Fibroblast of upper back skin (primary cell): ENCODE measurements around the gene SPAST.
"Not testable (repeated sequence)": the region's sequence is repeated elsewhere in the genome, so short reads cannot be mapped to it uniquely, and the experiment has no call there.

Source experiments
- DNase-seq: peaks from one replicate; pipeline ENCODE4 v3.0.0-alpha.2; 2013

SPAST gene

GRCh38 chr2:32063310-32064020, at the start of gene SPAST:
TSS of gene SPAST (plus strand) at chr2:32063556. CDS start at chr2:32063832, 276 bp downstream.
- peak; percentile 96 for DNase-seq

GRCh38 chr2:32018789-32019482, 44.4 kb upstream of the SPAST start:
- not testable (repeated sequence) for DNase-seq

- not testable (repeated sequence) for DNase-seq
These were observed 29.0 kb upstream of the SPAST start for GRCh38 chr2:32034198-32034887.

GRCh38 chr2:32039447-32040219, 23.7 kb upstream of the SPAST start, which contains the start of gene DPY30:
TSS of gene DPY30 (minus strand) at chr2:32039805. CDS start at chr2:32039456, 349 bp downstream.
- DNase-seq: peak; percentile 92

- no peak for DNase-seq
These were observed 19.8 kb upstream of the SPAST start for GRCh38 chr2:32043561-32043960.

- DNase-seq: no peak
These were observed 11.4 kb upstream of the SPAST start for GRCh38 chr2:32051836-32052439.

- DNase-seq: not testable (repeated sequence)
These were observed 8.8 kb upstream of the SPAST start for GRCh38 chr2:32054583-32054982.

- peak; percentile 18 for DNase-seq
These were observed 5.2 kb upstream of the SPAST start for GRCh38 chr2:32058130-32058529.

- no peak for DNase-seq
These were observed 3.1 kb upstream of the SPAST start for GRCh38 chr2:32060266-32060665.

GRCh38 chr2:32061430-32061829, 1.9 kb upstream of the SPAST start:
- DNase-seq: no peak

GRCh38 chr2:32061973-32062861, 1.1 kb upstream of the SPAST start:
- DNase-seq: peak; percentile 60

- no peak for DNase-seq
These were observed 755 bp downstream of the SPAST start for GRCh38 chr2:32064021-32064601.

GRCh38 chr2:32064713-32065112, 1.4 kb downstream of the SPAST start:
- no peak for DNase-seq

GRCh38 chr2:32067549-32067948, 4.2 kb downstream of the SPAST start:
- DNase-seq: no peak

GRCh38 chr2:32074134-32074506, 10.8 kb downstream of the SPAST start:
- no peak for DNase-seq

- no peak for DNase-seq
These were observed 32.3 kb downstream of the SPAST start for GRCh38 chr2:32095671-32096070.

GRCh38 chr2:32108111-32108510, 44.8 kb downstream of the SPAST start:
- no peak for DNase-seq

GRCh38 chr2:32118055-32118454, 54.7 kb downstream of the SPAST start:
- no peak for DNase-seq

- DNase-seq: no peak
These were observed 55.8 kb downstream of the SPAST start for GRCh38 chr2:32119161-32119560.

- no peak for DNase-seq
These were observed 61.3 kb downstream of the SPAST start for GRCh38 chr2:32124660-32125059.

- no peak for DNase-seq
These were observed 65.3 kb downstream of the SPAST start for GRCh38 chr2:32128636-32129035.
